Activated CD8-positive, alpha-beta memory T cell treated with anti-CD3 and anti-CD28 coated beads, Interleukin-2, amount 50 U/mL, for 24 hours (primary cell): ENCODE measurements around the gene NOA1.

Experiments used
- DNase-seq: peaks from one replicate; pipeline ENCODE4 v3.0.0-alpha.2; 2020; ENCODE audit errors: extremely low read depth

The NOA1 gene

GRCh38 chr4:56977321-56978012 lies at the start of gene NOA1:
TSS of gene NOA1 (minus strand) at chr4:56977606. CDS start at chr4:56977585, 21 bp downstream.
- DNase-seq, result peak; percentile 93

DNA sequence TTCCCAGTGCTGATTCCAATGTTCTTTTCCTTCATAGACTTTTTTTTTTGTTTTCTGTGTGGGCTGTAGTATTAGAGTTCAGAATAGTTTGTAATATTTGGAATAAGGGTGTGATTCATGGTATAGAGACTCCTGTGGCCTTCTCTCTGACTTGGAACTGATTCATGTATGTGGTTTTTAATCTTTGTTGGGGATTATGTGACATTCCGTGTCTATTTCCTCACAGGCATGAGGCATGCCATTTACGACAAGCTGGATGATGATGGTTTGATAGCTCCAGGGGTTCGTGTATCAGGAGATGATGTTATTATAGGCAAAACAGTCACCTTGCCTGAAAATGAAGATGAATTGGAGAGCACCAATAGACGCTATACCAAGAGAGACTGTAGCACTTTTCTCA lies 45.7 kb upstream of the NOA1 start:
- DNase-seq, result no peak

DNA sequence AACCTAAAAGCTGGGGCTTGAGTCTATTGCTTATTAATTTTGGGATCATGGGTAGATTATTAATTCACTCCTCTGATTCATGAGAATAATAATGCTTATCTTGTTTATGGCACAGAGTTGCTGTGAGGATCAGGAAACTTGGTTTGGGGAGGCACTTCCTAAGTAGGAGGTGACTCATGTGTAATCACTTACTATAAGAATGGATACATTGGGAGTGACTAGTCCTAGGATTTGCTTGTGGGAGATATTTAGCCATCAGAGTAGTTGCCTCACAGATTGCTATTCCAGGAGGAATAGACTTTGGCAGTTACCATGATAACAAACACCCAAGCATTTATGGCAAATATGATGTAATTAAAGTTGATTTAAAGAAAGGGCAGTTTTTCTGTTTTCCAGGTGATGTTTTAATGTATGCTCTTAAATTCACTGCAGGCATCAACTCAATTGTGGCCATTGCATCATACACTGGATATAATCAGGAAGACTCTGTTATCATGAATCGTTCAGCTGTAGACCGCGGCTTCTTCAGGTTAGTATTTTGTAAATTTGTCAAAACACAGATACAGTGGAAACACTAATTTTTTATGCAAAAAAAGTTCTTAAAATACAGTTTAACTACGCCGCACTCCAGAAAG lies 43.2 kb upstream of the NOA1 start:
- no peak for DNase-seq

- DNase-seq, result no peak
These were observed 41.6 kb upstream of the NOA1 start for GRCh38 chr4:57018980-57019379.

DNA sequence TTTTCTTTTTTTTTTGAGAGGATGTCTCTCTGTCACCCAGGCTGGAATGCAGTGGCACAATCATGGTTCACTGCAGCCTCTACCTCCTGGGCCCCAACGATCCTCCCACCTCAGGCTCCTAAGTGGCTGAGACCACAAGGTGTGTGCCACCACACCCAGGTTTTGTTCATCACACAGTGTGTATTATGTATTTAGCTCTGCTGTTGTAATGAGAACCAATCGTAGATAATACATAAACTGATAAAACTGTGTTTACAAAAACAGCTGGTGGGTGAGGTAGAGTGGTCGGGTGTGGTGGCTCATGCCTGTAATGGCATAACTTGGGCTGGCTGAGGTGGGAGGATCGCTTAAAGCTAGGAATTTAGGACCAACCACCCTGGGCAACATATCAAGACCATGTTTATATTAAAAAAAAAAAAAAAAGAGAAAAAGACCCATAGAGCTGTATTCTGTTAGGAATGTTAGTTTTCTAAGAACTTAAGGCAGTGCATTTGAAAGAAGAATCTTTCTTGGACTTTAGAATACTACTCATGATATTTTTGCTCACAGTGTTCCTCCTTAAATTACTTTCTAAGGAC lies 36.2 kb upstream of the NOA1 start:
- no peak for DNase-seq

GRCh38 chr4:56999751-57000150 lies 22.3 kb upstream of the NOA1 start:
- DNase-seq, result no peak

- no peak for DNase-seq
These were observed 18.1 kb upstream of the NOA1 start for GRCh38 chr4:56995525-56995924.

DNA sequence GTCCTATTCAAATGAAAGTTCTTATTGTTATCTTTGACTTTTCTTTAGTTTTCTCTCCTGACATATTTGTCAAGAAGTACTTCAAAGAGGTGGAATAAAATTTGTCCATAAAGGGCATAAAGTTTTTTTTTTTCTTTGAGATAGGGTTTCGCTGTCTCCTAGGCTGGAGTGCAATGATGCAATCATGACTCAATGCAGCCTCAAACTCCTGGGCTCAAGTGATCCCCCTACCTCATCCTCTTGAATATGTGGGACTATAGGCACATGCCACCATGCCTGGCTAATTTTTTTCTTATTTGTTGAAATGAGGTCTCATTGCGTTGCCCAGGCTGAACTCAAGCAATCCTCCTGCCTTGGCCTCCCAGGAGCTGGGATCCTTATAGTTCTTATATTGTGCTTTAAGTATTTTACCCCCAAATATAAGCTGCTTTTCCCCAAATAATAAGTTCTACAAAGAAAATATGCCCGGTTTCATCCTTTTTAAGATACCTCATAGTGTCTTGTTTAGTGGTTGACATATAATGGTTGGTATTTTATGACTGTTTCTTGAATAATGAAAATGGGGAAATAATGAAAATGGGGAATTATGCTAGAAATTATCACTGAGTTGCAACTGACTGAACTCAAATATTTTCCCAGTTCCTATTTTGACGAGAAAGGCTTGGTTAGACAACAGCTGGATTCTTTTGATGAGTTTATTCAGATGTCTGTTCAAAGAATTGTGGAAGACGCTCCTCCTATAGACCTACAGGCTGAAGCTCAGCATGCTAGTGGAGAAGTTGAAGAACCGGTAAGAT lies 12.9 kb upstream of the NOA1 start:
- no peak for DNase-seq

DNA sequence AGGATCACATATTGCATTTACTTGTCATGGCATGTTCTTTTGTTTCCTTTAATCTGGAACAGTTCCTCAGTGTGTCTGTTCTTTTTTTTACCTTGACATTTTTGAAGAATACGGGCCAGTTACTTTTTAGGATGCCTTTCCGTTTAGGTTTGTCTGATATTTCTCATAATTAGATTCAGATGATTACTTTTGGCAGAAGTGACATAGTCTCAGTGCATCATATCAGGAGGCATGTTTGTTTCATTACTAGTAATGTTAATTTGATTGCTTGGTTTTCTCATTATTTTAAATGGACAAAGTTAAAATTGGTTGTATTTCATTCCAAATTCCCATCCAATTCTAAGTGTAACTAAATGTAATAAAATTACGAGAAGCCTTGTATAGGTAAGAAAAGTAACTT lies 9.5 kb upstream of the NOA1 start:
- no peak for DNase-seq

DNA sequence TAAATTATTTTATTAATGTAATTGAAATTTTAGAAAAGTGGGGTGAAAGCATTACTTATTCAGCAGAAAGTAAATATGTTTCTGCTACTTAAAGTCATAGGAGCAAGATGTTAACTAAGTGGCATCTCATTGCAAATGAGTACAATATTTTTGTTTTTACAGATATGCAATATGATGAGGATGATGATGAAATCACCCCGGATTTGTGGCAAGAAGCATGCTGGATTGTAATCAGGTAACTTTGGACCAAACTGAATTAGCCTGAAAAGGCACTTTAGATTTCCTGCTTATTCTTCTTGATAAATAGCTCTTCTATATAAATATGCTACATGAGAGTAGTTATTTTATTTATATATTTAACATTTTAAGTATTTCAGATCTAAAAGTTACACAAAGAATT lies 8.8 kb upstream of the NOA1 start:
- DNase-seq, result no peak

DNA sequence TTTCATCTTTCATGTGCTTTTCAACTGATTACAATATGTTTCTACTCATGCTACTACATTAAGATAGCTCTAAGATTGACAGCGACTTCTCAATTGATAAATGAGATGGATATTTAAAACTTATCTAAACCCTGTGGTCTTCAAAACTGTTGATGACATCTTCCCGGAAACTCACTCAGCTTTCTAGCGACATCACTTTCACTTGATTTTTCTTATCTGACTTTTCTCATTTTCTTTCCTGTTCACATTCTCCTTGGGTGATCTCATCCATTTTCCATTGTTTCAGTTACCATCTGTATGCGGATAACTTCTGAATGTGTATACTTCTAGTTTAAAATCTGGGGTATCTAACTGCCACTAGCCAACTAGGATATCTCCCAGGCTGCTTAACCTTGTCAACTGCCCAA lies 4.4 kb upstream of the NOA1 start:
- no peak for DNase-seq

GRCh38 chr4:56979421-56980072 lies 2.1 kb upstream of the NOA1 start:
- DNase-seq, result no peak

- peak; percentile 77 for DNase-seq
These were observed 1.4 kb upstream of the NOA1 start, which contains the start of gene POLR2B for GRCh38 chr4:56978750-56979303. TSS of gene POLR2B (plus strand) at chr4:56978896. CDS start at chr4:56978986, 90 bp downstream.

- DNase-seq, result no peak
These were observed 527 bp downstream of the NOA1 start for GRCh38 chr4:56976837-56977320.

GRCh38 chr4:56976283-56976836 lies 1.0 kb downstream of the NOA1 start:
- DNase-seq, result no peak

GRCh38 chr4:56973336-56973735 lies 4.1 kb downstream of the NOA1 start:
- DNase-seq, result no peak

DNA sequence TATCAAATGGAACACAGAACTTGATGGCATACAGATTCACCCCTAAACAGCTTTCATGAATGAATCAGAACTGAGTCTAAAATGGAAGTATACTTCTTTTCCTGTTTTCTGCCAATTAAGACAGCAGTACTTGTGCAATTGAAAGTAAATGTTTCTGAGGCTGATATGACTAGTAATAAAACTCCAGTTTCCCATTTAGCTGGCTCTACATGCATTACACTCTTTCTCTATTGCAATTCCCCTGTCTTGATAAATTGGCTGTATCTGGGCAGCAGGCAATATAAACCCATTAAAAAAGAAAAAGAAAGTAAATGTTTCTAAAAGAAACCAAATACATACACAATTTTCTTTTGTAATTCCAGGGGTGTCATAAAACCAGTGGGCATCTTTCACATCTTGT lies 4.6 kb downstream of the NOA1 start:
- DNase-seq, result no peak

- DNase-seq, result no peak
These were observed 5.0 kb downstream of the NOA1 start for GRCh38 chr4:56972389-56972788.

DNA sequence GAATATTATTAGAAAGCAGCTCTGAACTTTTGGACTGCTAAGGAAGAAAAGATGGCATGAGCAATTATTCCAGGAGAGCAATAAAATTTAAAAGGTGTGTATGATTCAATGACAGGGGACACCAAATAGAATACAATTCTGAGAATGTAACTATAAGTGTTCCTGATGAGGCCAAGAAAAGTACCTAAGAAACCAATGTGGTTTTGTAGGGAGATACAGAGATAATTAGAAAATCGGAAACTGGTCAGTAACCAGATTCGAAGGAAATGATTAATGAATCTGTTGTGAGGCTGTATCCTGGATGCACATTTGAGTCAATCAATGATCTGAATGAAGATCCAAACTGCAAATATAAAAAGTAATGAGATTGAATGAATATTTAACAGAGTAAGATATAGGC lies 6.0 kb downstream of the NOA1 start:
- no peak for DNase-seq

GRCh38 chr4:56961107-56961500 lies 16.3 kb downstream of the NOA1 start:
- DNase-seq, result no peak

GRCh38 chr4:56959100-56959499 lies 18.3 kb downstream of the NOA1 start:
- DNase-seq, result no peak
